Measurements from ENCODE around the gene KDM4E. TPM values are rescaled to one million over a fixed set of nuclear protein-coding genes. Genes with fewer than 3 reads are reported as not detected.

KDM4E gene
- polyA plus RNA-seq, 1 donor (not counting 4 experiments of a cell fraction or from before 2014, with no cell fraction given): not detected

- H3K9me3 ChIP-seq (ENCODE audit: control insufficient read depth, low read depth, low read length): no peaks in the 10 kb centered on the region
- H3K27ac ChIP-seq (ENCODE audit: control insufficient read depth, insufficient read depth, low read length): no peak overlapping the region
- no peak overlapping the region for H3K9ac ChIP-seq (ENCODE audit: control insufficient read depth, extremely low read depth, insufficient read depth, low read length)
- TF ChIP-seq, protein P1, sequence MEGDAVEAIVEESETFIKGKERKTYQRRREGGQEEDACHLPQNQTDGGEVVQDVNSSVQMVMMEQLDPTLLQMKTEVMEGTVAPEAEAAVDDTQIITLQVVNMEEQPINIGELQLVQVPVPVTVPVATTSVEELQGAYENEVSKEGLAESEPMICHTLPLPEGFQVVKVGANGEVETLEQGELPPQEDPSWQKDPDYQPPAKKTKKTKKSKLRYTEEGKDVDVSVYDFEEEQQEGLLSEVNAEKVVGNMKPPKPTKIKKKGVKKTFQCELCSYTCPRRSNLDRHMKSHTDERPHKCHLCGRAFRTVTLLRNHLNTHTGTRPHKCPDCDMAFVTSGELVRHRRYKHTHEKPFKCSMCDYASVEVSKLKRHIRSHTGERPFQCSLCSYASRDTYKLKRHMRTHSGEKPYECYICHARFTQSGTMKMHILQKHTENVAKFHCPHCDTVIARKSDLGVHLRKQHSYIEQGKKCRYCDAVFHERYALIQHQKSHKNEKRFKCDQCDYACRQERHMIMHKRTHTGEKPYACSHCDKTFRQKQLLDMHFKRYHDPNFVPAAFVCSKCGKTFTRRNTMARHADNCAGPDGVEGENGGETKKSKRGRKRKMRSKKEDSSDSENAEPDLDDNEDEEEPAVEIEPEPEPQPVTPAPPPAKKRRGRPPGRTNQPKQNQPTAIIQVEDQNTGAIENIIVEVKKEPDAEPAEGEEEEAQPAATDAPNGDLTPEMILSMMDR (optimal IDR thresholded peaks at IDR 0.05 in 1 of 3, IDR thresholded peaks at IDR 0.05 in 1 of 3, conservative IDR thresholded peaks at IDR 0.05 in 1 of 3; ENCODE audit: extremely low read depth in 1 of 3, insufficient read depth in 2 of 3, low read length in 3 of 3): no peak
- TF ChIP-seq EZH2 (IDR thresholded peaks at IDR 0.05; ENCODE audit: low read length): no peak
- no peak overlapping the region for H3K4me2 ChIP-seq (ENCODE audit: control insufficient read depth, extremely low read depth, insufficient read depth, low read depth, low read length)
- H3K9me1 ChIP-seq (ENCODE audit: control insufficient read depth, extremely low read depth, insufficient read depth, low read length): no peaks in the 10 kb centered on the region
- no peaks in the 10 kb centered on the region for H3K79me2 ChIP-seq (ENCODE audit: control insufficient read depth, insufficient read depth, low read length)
- H4K20me1 ChIP-seq (ENCODE audit: control insufficient read depth, extremely low read depth, insufficient read depth, low read length): no peaks in the 10 kb centered on the region
- H3K4me1 ChIP-seq (ENCODE audit: control insufficient read depth, extremely low read depth, insufficient read depth, low read length): no peaks in the 10 kb centered on the region
- no peaks in the 10 kb centered on the region for H3K36me3 ChIP-seq (ENCODE audit: control insufficient read depth in 2 of 2, extremely low read depth in 1 of 2, insufficient read depth in 2 of 2, low read length in 2 of 2)
- dilution Hi-C loops (cut with MboI; ENCODE audit: extremely low pct_ligation_motif_present, low sequenced_read_pairs): no loop called here
- FAIRE-seq (no peak), DNase-seq (ENCODE audit: low read depth, low spot score) (no peak)
- H3K27me3 ChIP-seq (ENCODE audit: control insufficient read depth, extremely low read depth, insufficient read depth, low read length): peaks cover 8% of the 10 kb centered on the region
- no peak overlapping the region for H3K4me3 ChIP-seq (ENCODE audit: control insufficient read depth in 2 of 3, extremely low read depth in 1 of 3, insufficient read depth in 2 of 3, low read depth in 1 of 3, low read length in 3 of 3)
- no peak overlapping the region for H2AFZ ChIP-seq (ENCODE audit: control insufficient read depth, low read length)
Observed at GRCh38 chr11:95042239-95042638, 17.2 kb downstream of the KDM4E start.

- Histone ChIP-seq H3K27ac (ENCODE audit: control insufficient read depth, insufficient read depth, low read length) (no peak overlapping the region), H3K4me1 (ENCODE audit: control insufficient read depth, extremely low read depth, insufficient read depth, low read length) (no peaks in the 10 kb centered on the region), H3K27me3 (ENCODE audit: control insufficient read depth, extremely low read depth, insufficient read depth, low read length) (peaks cover 8% of the 10 kb centered on the region), H3K79me2 (ENCODE audit: control insufficient read depth, insufficient read depth, low read length) (no peaks in the 10 kb centered on the region), H3K9me3 (ENCODE audit: control insufficient read depth, low read depth, low read length) (no peaks in the 10 kb centered on the region), H3K4me3 (ENCODE audit: control insufficient read depth in 2 of 3, extremely low read depth in 1 of 3, insufficient read depth in 2 of 3, low read depth in 1 of 3, low read length in 3 of 3) (no peak overlapping the region), H3K4me2 (ENCODE audit: control insufficient read depth, extremely low read depth, insufficient read depth, low read depth, low read length) (no peak overlapping the region), H3K36me3 (ENCODE audit: control insufficient read depth in 2 of 2, extremely low read depth in 1 of 2, insufficient read depth in 2 of 2, low read length in 2 of 2) (no peaks in the 10 kb centered on the region), H3K9ac (ENCODE audit: control insufficient read depth, extremely low read depth, insufficient read depth, low read length) (no peak overlapping the region), H4K20me1 (ENCODE audit: control insufficient read depth, extremely low read depth, insufficient read depth, low read length) (no peaks in the 10 kb centered on the region), H2AFZ (ENCODE audit: control insufficient read depth, low read length) (no peak overlapping the region), H3K9me1 (ENCODE audit: control insufficient read depth, extremely low read depth, insufficient read depth, low read length) (no peaks in the 10 kb centered on the region)
- no peak for TF ChIP-seq EZH2 (IDR thresholded peaks at IDR 0.05; ENCODE audit: low read length)
- TF ChIP-seq, protein P1 (optimal IDR thresholded peaks at IDR 0.05 in 1 of 3, IDR thresholded peaks at IDR 0.05 in 1 of 3, conservative IDR thresholded peaks at IDR 0.05 in 1 of 3; ENCODE audit: extremely low read depth in 1 of 3, insufficient read depth in 2 of 3, low read length in 3 of 3): no peak
- dilution Hi-C loops (cut with MboI; ENCODE audit: extremely low pct_ligation_motif_present, low sequenced_read_pairs): no loop called here
- FAIRE-seq: no peak
- DNase-seq (ENCODE audit: low read depth, low spot score): no peak
Observed at GRCh38 chr11:95042906-95043305, 17.8 kb downstream of the KDM4E start.
